HG03159 (cell line): Measurements from ENCODE around the gene STAG3.
"Not testable (repeated sequence)": the region's sequence is repeated elsewhere in the genome, so short reads cannot be mapped to it uniquely, and the experiment has no call there.

Experiments
- ATAC-seq: cut with Tn5 transposase; IDR thresholded peaks from one replicate; pipeline ENCODE4 v1.9.1; 2021; ENCODE audit warnings: mild to moderate bottlenecking, moderate library complexity; ENCODE audit not compliant: unreplicated experiment

Gene STAG3

DNA sequence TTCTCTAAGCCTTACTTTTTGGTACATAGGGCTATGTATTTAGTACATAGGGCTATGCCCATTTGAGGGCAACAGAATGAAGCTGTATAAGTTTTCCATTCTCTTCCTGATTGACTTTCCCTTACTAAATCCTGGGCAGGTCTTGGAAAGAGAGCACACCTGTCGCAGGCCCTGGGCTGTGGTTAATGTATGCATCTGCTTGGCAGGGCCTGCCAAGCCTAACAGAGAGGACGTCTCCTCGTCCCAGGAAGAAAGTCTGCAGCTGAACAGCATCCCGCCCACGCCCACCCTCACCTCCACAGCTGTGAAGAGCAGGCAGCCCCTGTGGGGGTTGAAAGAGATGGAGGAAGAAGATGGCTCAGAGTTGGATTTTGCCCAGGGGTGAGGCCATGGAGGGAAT, 33.1 kb downstream of the STAG3 start:
- ATAC-seq = no peak

- no peak for ATAC-seq
Observed at GRCh38 chr7:100211342-100211780, 33.6 kb downstream of the STAG3 start.

- no peak for ATAC-seq
Observed at GRCh38 chr7:100212631-100213286, 35.0 kb downstream of the STAG3 start.

DNA sequence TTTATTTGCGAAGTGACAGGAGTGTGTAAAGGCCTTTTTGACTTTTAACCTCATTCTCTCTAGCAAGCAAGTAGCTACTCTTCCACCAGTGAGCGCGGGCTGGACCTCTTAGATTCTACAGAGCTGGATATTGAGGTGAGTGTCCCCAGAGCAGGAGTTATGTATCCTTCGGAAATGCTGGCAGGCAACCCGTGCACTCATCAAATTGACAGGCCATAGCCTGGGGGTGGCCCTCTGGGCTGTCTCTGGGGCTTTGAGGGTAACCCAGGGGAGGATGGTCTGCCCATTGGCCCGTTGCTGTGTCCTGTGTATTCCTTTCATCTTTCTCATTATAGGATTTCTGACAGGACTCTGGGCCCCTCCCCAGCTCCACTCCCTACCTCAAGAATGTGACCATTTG, 36.0 kb downstream of the STAG3 start:
- no peak for ATAC-seq

- not testable (repeated sequence) for ATAC-seq
Observed at GRCh38 chr7:100214356-100214755, 36.6 kb downstream of the STAG3 start.

GRCh38 chr7:100215895-100216294, 38.2 kb downstream of the STAG3 start:
- ATAC-seq = no peak

GRCh38 chr7:100217934-100218333, 40.2 kb downstream of the STAG3 start:
- not testable (repeated sequence) for ATAC-seq

- ATAC-seq = no peak
Observed at GRCh38 chr7:100219271-100219737, 41.6 kb downstream of the STAG3 start.

- ATAC-seq = not testable (repeated sequence)
Observed at GRCh38 chr7:100219801-100220585, 42.3 kb downstream of the STAG3 start, which contains the start of gene PVRIG. PVRIG (plus strand) TSS chr7:100219949; CDS start chr7:100219971, 22 bp downstream.

- ATAC-seq = peak; percentile 3
Observed at GRCh38 chr7:100220586-100221230, 43.0 kb downstream of the STAG3 start.

DNA sequence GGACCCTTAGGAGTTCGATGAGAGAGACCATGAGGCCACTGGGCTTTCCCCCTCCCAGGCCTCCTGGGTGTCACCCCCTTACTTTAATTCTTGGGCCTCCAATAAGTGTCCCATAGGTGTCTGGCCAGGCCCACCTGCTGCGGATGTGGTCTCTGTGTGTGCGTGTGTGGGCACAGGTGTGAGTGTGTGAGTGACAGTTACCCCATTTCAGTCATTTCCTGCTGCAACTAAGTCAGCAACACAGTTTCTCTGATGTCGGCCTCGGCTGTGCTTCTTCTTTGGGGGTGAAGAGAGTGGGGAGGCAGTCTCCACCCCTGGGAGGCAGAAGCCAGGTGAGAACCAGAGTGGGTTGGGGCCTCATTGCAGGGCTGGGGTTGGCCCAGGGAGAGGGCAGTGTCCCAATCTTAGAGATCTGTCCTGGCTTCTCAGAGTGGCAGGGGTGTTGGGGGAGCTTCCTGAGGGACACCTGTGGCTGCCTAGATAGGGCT, 43.6 kb downstream of the STAG3 start:
- ATAC-seq = peak; percentile 48

GRCh38 chr7:100221767-100222444, 44.2 kb downstream of the STAG3 start:
- no peak for ATAC-seq

DNA sequence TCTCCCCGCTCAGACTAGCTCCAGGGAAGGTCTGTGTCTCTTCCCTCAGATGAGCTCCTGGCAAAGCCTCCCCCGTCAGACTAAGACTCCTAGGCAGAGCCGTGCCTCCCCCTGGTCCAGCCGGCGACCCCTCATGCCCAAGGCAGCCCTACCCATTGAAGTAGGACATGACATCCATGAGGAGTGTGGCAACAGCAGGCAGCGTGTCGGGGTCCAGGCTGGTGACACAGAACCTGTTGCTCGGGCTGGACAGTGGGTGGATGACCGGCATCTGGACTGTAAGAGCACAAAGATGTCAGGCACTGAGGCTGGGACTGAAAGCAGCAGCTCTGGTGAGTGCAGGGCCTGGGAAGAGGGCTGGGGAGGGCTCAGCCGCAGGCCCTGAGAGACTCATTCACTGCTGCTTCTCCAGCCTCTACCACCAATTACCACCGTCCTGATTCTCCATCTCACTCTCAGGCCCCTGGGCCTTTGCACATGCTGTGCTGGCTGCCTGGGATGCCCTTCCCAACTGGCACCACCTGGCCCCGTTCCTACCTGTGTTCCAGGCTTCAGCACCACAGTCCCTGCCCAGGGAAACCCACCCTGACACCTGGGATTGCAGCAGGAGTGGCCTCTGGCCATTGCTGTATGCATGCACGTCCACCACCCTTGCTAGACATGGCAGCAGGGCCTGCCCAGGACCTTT, 44.9 kb downstream of the STAG3 start:
- ATAC-seq = no peak

GRCh38 chr7:100223376-100223927, 45.7 kb downstream of the STAG3 start:
- not testable (repeated sequence) for ATAC-seq

- not testable (repeated sequence) for ATAC-seq
Observed at GRCh38 chr7:100224891-100225290, 47.2 kb downstream of the STAG3 start.

DNA sequence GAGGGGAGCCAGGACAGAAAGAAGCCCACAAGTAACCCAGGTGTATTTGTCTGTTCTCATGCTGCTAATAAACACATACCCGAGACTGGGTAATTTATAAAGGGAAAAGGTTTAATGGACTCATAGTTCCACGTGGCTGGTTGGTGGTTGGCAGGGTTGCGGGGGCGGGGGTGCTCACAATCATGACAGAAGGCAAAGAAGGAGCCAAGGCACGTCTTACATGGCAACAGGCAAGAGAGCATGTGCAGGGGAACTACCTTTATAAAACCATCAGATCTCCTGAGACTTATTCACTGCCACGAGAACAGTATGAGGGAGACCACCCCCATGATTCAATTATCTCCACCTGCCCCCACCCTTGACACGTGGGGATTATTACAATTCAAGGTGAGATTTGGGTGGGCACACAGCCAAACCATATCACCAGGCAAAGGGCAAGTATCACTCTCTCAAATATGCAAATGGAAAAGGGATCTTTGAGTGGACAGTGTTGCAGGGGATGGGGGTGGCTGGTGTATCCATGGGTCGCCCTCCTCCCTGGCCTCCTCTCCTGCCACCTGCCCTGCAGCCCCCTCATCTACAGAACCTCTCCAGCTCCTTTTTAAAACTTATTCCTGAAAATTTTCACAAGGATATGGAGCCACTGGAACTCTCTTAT, 57.1 kb downstream of the STAG3 start:
- not testable (repeated sequence) for ATAC-seq

- not testable (repeated sequence) for ATAC-seq
Observed at GRCh38 chr7:100239975-100240374, 62.3 kb downstream of the STAG3 start.

DNA sequence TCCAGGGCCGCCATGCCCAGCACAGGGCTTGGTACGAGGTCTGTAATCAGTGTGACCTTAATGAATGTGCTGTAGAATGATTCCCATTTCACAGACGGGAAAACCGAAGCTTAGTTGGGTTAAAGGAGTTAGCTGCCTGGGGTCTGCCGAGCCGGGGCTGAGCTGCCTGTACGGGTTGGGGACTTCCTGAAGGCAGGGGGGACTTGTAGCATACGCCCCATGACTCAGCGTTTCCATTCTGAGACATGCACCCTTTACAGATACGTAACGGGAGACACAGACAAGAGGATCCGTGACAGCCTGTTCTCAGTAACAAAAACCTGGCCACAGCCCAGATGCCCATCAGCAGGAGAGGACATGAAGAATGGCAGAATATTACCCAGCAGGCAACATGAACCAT, 65.7 kb downstream of the STAG3 start:
- ATAC-seq = not testable (repeated sequence)

DNA sequence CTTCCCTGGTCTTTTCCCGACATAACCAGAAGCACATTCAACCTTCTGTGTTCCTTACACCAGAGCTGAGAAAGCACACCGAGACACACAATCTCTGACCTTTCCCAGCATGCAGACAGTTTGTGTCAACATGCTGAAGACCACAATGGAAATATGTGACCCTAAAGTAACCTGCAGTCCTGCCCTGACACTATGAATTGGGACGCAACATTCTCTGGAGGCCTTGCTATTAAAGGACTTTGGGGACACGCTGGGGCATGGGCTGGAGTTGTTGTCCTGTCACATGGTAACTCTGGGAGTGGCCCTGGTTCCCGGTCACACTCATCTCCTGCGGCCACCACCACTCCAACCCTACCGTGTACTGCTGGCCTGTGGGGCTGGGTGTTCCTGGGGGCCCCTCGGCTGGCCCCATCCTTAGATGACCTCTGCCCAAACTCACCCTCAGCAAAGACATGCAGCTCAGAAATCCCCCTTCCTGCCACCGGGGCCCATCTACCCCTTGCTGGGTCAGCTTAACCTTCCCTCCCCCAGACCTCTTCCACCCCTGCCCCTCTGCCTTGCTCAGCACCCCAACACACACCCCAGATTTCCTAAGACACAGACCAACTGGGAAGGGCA, 67.4 kb downstream of the STAG3 start:
- ATAC-seq = not testable (repeated sequence)
